GM12878 (cell line): ENCODE results near the gene VSTM4.

Experiments
- BRCA1 ChIP-seq: IDR thresholded peaks from 2 replicates; pipeline ENCODE4 v1.6.1; 2011; ENCODE audit warnings: low read depth, low read length, improper control_type of control experiment
- CTCF ChIP-seq, 3 experiments: IDR thresholded peaks in 2 of 3; conservative IDR thresholded peaks in 1 of 3; 2 replicates each; pipeline ENCODE4 v1.5.1; 2011; ENCODE audit warnings: low read depth in 3 of 3, low read length in 3 of 3, mild to moderate bottlenecking in 3 of 3, control low read depth in 2 of 3, moderate library complexity in 2 of 3, inconsistent platforms in 1 of 3, mixed read lengths in 1 of 3; ENCODE audit not compliant: control insufficient read depth in 2 of 3, insufficient read depth in 1 of 3; ENCODE audit errors: extremely low read depth in 1 of 3
- EZH2 ChIP-seq: IDR thresholded peaks from 2 replicates; pipeline ENCODE4 v1.6.1; 2012; ENCODE audit warnings: low read depth, mild to moderate bottlenecking, control low read depth, inconsistent platforms, low read length, borderline replicate concordance; ENCODE audit not compliant: control insufficient read depth
- ZBED1 ChIP-seq: IDR thresholded peaks from 2 replicates; pipeline ENCODE4 v1.6.1; 2016; ENCODE audit warnings: borderline replicate concordance

DNA sequence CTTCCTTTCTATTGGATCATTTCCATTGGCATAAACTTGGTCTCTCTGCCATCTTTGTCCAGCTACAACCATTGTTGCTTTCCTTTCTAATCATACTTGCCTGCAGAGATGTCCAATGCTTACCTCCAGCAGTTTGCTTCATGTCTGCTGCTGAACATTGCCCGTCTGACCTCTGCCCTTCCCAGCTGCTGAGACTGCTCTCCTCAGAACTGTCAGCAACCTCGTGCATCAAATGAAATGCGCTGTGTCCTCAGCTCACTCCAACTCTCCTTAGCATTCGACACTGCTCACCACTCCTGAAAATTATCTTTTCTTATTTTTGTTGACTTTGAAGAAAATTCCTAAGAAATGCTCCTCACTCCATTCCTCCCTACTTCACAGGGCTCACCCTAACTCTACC, 13.5 kb upstream of the VSTM4 start:
- no peak for TF ChIP-seq BRCA1
- TF ChIP-seq CTCF (IDR thresholded peaks at IDR 0.05 in 2 of 3, conservative IDR thresholded peaks at IDR 0.05 in 1 of 3; ENCODE audit: control insufficient read depth in 2 of 3, extremely low read depth in 1 of 3, insufficient read depth in 1 of 3, low read depth in 3 of 3, low read length in 3 of 3): no peak
- no peak for TF ChIP-seq ZBED1
- TF ChIP-seq EZH2: no peak
